OCI-M2 (cell line): ENCODE results near the gene MACROD2.
A peak's percentile ranks its signal among the peaks of the same experiment; 100 is the strongest.
"Not testable (repeated sequence)": the region's sequence is repeated elsewhere in the genome, so short reads cannot be mapped to it uniquely, and the experiment has no call there.

ENCODE experiments used
- DNase-seq: peaks from one replicate; lab custom pipeline; 2025; ENCODE audit not compliant: unreplicated experiment; lab: John Stamatoyannopoulos, UW

MACROD2 gene

GRCh38 chr20:13995086-13995665, at the start of gene MACROD2:
MACROD2 (plus strand) TSS chr20:13995516.
- peak; percentile 92 for DNase-seq

GRCh38 chr20:13947719-13948118, 47.6 kb upstream of the MACROD2 start:
- DNase-seq: no peak

DNA sequence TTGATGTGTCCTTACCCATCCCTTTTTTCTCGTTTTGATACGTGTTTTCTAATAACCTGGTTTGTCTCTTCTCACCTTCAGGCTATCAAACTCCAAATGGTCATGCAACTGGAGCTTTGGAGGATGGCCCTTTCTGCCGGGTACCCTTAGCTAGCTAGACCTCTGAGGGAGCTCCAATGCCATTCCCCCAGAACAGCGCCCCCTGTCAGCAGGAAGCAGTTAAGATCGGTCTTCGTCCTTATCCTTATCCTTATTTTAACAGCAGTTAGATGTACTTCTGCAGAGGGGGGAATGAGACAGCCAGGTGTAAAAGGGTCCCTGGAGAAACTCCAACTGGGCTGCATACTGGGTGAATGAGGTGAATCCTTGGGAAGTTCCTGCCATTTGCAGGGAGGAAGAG, 42.1 kb upstream of the MACROD2 start:
- no peak for DNase-seq

DNA sequence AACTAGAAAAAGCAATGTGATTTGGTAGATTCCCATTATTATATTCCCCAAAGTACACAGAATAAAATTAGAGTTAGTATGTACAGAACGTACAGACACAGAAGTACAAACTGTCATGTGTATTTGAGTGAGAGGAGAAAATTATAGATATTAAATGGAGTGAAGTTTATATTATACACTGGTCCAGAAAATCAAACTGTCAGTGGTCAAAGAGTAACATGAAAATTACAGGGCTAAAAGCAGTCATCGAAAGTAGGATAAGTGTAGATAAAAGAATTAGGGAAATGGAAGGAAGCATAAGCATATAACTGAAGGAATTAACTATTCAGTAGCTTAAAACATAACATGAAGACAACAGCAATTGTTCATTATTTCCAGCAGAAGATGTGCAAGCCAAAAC, 35.2 kb upstream of the MACROD2 start:
- DNase-seq: no peak

- DNase-seq: no peak
These were observed 34.8 kb upstream of the MACROD2 start for GRCh38 chr20:13960525-13960924.

DNA sequence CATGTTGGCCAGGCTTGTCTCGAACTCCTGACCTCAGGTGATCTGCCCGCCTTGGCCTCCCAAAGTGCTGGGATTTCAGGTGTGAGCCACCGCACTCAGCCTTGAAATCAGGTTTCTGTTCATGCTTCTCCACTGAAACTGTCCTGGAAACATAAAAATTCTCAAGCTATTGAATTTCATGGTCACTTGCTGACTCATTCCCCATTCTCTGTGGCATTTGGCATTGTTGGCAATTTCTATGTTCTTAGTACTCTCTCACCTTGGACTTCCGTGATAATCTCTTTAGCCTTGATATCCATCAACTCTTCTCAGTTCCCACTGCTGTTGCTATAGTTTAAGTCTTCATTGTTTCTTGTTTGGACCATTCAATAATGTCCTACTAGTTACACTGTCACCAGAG, 11.1 kb upstream of the MACROD2 start:
- DNase-seq: no peak

GRCh38 chr20:13990465-13990864, 4.9 kb upstream of the MACROD2 start, which contains the start of gene SEL1L2:
SEL1L2 (minus strand) TSS chr20:13990614; CDS start chr20:13990534, 80 bp downstream.
- no peak for DNase-seq

- DNase-seq: no peak
These were observed 4.0 kb upstream of the MACROD2 start for GRCh38 chr20:13991311-13991710.

DNA sequence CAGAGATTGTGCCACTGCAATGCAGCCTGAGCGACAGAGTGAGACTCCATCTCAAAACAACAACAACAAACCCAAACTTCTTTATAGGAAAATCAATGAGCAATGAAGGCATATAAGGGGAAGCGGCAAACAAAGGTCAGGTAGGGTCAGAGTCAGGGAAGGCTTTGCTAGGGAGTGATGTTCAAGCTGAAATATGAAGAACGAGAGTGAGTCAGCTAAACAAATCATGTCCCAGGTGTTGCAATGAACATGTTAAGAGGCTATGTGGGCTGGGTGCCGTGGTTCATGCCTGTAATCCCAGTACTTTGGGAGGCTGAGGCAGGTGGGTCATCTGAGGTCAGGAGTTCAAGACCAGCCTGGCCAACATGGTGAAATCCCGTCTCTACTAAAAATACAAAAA, 3.4 kb upstream of the MACROD2 start:
- DNase-seq: not testable (repeated sequence)

DNA sequence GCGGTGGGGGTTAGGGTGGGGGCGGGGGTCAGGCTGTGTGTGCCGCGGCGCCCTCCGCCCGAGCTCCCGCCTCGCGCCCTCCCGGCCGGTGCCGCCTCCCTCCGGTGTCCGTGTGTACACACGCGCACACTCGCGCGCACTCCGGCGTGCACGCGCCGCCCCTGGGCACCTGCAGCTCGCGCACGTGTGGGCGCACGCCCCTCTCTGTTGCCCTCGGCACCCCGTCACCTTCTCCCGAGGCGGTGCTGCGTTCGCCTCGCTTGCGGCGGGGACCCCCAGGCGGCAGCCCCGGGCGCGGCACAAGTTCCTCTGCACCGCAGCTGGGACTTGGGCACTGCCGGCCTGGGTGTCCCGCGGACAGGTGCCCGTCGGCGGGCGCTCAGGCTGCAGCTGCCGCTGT, 525 bp downstream of the MACROD2 start:
- DNase-seq: no peak

DNA sequence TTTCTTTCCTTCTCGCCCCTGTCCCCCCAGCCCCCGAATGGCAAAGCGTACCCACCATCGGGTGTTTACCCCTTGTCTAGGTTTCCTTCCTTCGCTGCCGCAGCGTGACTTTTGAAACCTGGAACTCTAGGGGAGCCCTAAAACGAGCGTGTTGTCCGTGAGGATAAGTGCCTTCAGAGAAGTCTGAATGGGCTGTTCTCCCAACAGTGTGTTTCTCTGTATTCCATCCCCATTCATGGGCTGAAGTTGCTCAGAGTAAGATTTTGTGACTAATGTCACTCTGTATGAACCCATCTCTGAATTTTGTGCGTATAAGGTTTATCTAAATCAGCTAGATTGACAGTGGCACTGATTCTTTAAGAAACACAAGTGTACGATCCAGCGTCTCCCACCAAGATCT, 949 bp downstream of the MACROD2 start:
- no peak for DNase-seq

DNA sequence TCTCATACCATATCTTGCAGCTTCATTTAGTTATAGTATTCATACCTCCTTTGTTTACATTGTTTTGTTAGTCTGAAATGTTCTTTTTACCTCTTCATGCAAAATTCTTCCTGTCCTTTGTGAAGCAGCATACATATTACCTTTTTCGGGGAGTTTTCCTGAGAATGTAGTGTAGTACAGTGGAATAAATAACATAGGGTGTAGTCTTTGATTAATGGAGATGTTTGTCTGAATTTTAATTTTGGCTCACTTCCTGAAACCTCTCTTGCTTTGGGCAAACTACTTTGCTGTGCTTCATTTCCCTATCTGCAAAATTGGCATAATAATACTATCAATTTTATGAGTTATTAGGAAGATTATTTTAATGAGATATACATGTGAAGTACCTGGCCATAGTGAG, 5.6 kb downstream of the MACROD2 start:
- DNase-seq: no peak

- DNase-seq: no peak
These were observed 10.7 kb downstream of the MACROD2 start for GRCh38 chr20:14005996-14006395.

- no peak for DNase-seq
These were observed 13.9 kb downstream of the MACROD2 start for GRCh38 chr20:14009208-14009607.

GRCh38 chr20:14012671-14013070, 17.4 kb downstream of the MACROD2 start:
- no peak for DNase-seq

- no peak for DNase-seq
These were observed 35.7 kb downstream of the MACROD2 start for GRCh38 chr20:14030991-14031390.

- no peak for DNase-seq
These were observed 38.0 kb downstream of the MACROD2 start for GRCh38 chr20:14033310-14033709.

GRCh38 chr20:14036567-14036966, 41.3 kb downstream of the MACROD2 start:
- DNase-seq: no peak

GRCh38 chr20:14044712-14045276, 49.5 kb downstream of the MACROD2 start:
- not testable (repeated sequence) for DNase-seq

GRCh38 chr20:14046534-14046933, 51.2 kb downstream of the MACROD2 start:
- no peak for DNase-seq

DNA sequence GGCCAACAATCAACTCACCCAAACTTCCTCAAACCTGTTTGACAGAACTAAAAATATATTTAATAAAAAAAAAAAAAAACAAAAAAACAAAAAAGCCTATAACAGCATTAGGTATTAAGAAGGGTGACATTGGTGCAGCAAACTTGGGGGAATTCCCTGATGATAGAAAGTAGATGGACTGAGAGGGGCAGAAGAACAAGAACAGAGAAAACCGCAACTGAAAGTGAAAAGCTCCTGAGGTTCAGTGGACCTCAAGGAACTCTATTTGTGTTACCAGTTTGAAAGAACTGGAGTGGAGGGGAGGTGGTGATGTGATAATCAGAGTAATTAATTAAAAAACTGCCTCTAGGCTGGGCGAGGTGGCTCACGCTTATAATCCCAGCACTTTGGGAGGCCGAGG, 53.8 kb downstream of the MACROD2 start:
- no peak for DNase-seq

GRCh38 chr20:14051454-14051853, 56.1 kb downstream of the MACROD2 start:
- no peak for DNase-seq

- DNase-seq: peak; percentile 29
These were observed 59.9 kb downstream of the MACROD2 start for GRCh38 chr20:14055127-14055742.
